ENCODE results near the gene LMX1A.

GRCh38 chr1:165344198-165344597 lies 12.3 kb downstream of the LMX1A start:
- TF ChIP-seq CTCF (IDR thresholded peaks at IDR 0.05) = no peak
- no peak for TF ChIP-seq ZFX (IDR thresholded peaks at IDR 0.05; ENCODE audit: borderline replicate concordance)

Measured in 22Rv1 (cell line).